ENCODE results near the gene GSTCD. TPM values are rescaled to one million over a fixed set of nuclear protein-coding genes. Genes with fewer than 3 reads are reported as not detected.
"Not testable (repeated sequence)": the region's sequence is repeated elsewhere in the genome, so short reads cannot be mapped to it uniquely, and the experiment has no call there.

The GSTCD gene
- total RNA-seq, 1 donor from 2014 or later, result 9.1 TPM

DNA sequence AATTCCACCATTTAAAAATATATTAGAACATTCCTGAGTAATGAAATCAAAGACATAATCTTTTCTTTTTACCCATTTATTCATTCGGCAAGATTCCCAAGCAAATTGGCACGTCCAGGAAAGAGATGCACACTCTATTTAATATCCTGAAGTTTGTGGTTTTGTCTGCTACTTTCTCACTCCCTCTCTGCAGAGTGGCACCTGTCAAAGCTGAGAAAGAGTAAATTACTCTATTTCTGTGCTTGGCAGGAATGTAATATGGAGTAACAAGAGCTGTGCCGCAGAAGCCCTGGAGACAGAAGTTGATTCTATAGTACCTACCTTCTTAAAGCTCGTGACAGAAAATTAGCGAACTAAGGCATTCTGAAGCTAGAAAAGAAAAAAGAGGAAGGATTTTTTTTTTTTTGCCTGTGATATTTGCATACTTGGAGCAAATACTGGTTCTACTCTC lies 5.5 kb downstream of the GSTCD start:
- H3K4me3 ChIP-seq, result no peak overlapping the region
- H3K27ac ChIP-seq, result no peak overlapping the region
- no peaks in the 10 kb centered on the region for H3K36me3 ChIP-seq
- no peak for TF ChIP-seq POLR2A (IDR thresholded peaks at IDR 0.05)
- TF ChIP-seq, protein P1, sequence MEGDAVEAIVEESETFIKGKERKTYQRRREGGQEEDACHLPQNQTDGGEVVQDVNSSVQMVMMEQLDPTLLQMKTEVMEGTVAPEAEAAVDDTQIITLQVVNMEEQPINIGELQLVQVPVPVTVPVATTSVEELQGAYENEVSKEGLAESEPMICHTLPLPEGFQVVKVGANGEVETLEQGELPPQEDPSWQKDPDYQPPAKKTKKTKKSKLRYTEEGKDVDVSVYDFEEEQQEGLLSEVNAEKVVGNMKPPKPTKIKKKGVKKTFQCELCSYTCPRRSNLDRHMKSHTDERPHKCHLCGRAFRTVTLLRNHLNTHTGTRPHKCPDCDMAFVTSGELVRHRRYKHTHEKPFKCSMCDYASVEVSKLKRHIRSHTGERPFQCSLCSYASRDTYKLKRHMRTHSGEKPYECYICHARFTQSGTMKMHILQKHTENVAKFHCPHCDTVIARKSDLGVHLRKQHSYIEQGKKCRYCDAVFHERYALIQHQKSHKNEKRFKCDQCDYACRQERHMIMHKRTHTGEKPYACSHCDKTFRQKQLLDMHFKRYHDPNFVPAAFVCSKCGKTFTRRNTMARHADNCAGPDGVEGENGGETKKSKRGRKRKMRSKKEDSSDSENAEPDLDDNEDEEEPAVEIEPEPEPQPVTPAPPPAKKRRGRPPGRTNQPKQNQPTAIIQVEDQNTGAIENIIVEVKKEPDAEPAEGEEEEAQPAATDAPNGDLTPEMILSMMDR (IDR thresholded peaks at IDR 0.05), result no peak
- no peak for TF ChIP-seq POLR2AphosphoS5 (IDR thresholded peaks at IDR 0.05; ENCODE audit: insufficient read depth in 1 of 2, low read depth in 1 of 2)
- intact Hi-C loops (cut with DNase I), result no loop called here
- DNase-seq (ENCODE audit: extremely low spot score in 2 of 2), result no peak
- no peaks in the 10 kb centered on the region for H3K27me3 ChIP-seq
- H3K9me3 ChIP-seq, result no peaks in the 10 kb centered on the region
- peaks cover 6% of the 10 kb centered on the region for H3K4me1 ChIP-seq

DNA sequence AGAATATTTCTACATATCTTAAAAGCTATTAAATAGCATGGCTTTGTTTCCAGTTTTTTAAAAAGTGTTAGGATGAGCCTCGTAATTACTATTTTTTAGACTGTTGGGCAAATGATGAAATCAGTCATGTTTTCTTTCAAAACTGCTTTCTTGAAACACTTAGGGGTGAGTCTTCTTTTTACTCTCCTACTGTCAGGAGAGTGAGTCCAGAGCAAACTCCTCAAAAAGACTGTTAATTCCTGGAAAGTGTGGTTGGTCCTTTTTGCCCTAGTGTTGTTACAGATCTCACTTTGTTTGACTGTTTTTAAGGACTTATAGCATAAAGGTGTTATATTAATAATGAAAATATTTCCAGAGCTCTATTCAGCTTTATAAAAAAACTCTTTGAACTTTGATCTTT lies 6.3 kb downstream of the GSTCD start:
- intact Hi-C loops (cut with DNase I), result no loop called here
- H3K27me3 ChIP-seq, result no peaks in the 10 kb centered on the region
- H3K36me3 ChIP-seq, result no peaks in the 10 kb centered on the region
- no peak overlapping the region for H3K27ac ChIP-seq
- no peak for DNase-seq (ENCODE audit: extremely low spot score in 2 of 2)
- H3K4me3 ChIP-seq, result no peak overlapping the region
- H3K9me3 ChIP-seq, result no peaks in the 10 kb centered on the region
- TF ChIP-seq, protein P1 (IDR thresholded peaks at IDR 0.05), result no peak
- TF ChIP-seq POLR2AphosphoS5 (IDR thresholded peaks at IDR 0.05; ENCODE audit: insufficient read depth in 1 of 2, low read depth in 1 of 2) (no peak), POLR2A (IDR thresholded peaks at IDR 0.05) (no peak)
- H3K4me1 ChIP-seq, result no peaks in the 10 kb centered on the region

DNA sequence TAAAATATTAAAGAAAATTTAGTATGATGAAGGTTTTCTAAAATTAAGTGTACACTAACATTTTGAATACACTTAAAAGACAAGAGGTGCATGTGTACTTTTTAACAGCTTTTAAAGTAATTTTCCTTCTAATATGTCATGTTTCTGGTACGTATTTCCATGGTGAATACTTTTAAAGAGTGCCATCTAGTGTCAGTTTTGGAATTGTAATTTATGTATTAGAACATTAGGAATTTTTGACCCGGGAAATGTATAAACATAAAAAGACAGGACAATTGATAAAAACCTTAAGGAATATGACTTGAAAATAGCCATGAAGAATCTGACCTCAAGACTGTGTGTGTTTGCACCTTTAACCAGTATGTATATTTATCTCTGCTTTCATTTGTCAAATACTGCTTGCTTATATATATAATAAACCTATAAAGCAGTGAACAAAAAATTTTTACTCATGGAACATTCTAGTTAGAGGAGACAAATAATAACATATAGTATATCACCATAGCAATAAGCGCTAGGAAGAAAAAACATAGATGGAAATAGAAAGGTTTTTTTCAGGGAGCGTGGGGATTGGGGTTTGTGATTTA lies 7.2 kb downstream of the GSTCD start:
- Histone ChIP-seq H3K36me3 (no peaks in the 10 kb centered on the region), H3K27me3 (no peaks in the 10 kb centered on the region), H3K9me3 (no peaks in the 10 kb centered on the region), H3K4me3 (no peak overlapping the region), H3K27ac (no peak overlapping the region), H3K4me1 (no peaks in the 10 kb centered on the region)
- TF ChIP-seq, protein P1 (IDR thresholded peaks at IDR 0.05), result peak in 1 of 3 experiments; percentile 32
- TF ChIP-seq POLR2A (IDR thresholded peaks at IDR 0.05), result no peak
- intact Hi-C loops (cut with DNase I), result no loop called here
- no peak for DNase-seq (ENCODE audit: extremely low spot score in 2 of 2)

DNA sequence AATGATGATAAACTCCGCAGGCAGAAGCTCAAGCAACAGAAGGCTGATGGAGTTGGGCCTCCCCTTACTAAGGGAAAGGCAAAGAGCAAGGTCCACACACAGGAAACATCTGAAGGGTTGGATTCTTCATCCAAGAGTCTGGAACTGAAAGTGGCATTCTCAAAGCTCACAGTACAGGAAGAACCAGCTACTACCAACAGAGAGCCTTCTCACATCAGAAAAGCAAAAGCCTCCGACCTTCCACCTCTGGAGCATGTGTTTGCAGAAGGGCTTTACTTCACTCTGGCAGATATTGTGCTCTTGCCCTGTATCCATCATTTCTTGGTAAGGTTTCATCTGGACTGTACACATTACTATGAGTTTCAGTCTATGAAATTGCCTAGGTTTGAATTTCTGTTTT lies 10.6 kb downstream of the GSTCD start:
- Histone ChIP-seq H3K27me3 (no peaks in the 10 kb centered on the region), H3K27ac (no peak overlapping the region), H3K9me3 (no peaks in the 10 kb centered on the region), H3K36me3 (no peaks in the 10 kb centered on the region), H3K4me3 (no peak overlapping the region), H3K4me1 (no peaks in the 10 kb centered on the region)
- no peak for DNase-seq (ENCODE audit: extremely low spot score in 2 of 2)
- intact Hi-C loops (cut with DNase I), result no loop called here
- TF ChIP-seq POLR2AphosphoS5 (IDR thresholded peaks at IDR 0.05; ENCODE audit: insufficient read depth in 1 of 2, low read depth in 1 of 2) (no peak), POLR2A (IDR thresholded peaks at IDR 0.05) (no peak)
- TF ChIP-seq, protein P1 (IDR thresholded peaks at IDR 0.05), result no peak

DNA sequence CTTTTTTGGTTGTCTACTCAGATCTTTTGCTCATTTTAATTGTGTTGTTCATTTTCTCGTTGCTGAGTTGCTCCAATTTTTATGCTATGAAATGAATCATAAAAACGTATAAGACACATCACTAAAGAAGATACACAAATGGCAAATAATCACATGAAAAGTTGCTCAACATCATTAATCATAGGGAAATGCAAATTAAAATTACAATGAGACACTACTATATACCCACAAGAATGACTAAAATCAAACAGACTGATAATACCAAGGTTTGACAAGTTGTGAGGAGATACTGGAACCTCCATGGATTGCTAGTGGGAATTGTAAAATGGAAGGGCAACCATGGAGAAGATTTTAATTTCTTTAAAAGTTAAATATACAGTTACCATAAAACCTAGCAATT lies 17.0 kb downstream of the GSTCD start:
- H3K4me1 ChIP-seq, result no peaks in the 10 kb centered on the region
- DNase-seq (ENCODE audit: extremely low spot score in 2 of 2), result no peak
- no peak overlapping the region for H3K4me3 ChIP-seq
- no peaks in the 10 kb centered on the region for H3K27me3 ChIP-seq
- peaks cover 0 to 12% of the 10 kb centered on the region in 2 donors for H3K36me3 ChIP-seq
- intact Hi-C loops (cut with DNase I), result no loop called here
- H3K9me3 ChIP-seq, result no peaks in the 10 kb centered on the region
- TF ChIP-seq, protein P1 (IDR thresholded peaks at IDR 0.05), result no peak
- TF ChIP-seq POLR2AphosphoS5 (IDR thresholded peaks at IDR 0.05; ENCODE audit: insufficient read depth in 1 of 2, low read depth in 1 of 2) (no peak), POLR2A (IDR thresholded peaks at IDR 0.05) (no peak)
- no peak overlapping the region for H3K27ac ChIP-seq

DNA sequence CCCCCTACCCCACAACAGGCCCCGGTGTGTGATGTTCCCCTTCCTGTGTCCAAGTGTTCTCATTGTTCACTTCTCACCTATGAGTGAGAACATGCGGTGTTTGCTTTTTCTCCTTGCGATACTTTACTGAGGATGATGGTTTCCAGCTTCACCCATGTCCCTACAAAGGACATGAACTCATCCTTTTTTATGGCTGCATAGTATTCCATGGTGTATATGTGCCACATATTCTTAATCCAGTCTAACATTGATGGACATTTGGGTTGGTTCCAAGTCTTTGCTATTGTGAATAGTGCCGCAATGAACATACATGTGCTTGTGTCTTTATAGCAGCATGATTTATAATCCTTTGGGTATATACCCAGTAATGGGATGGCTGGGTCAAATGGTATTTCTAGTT lies 21.3 kb downstream of the GSTCD start:
- H3K36me3 ChIP-seq, result peaks cover 0 to 12% of the 10 kb centered on the region in 2 donors
- intact Hi-C loops (cut with DNase I); H3K27me3 ChIP-seq; H3K27ac ChIP-seq; H3K4me1 ChIP-seq; DNase-seq (ENCODE audit: extremely low spot score in 2 of 2); H3K9me3 ChIP-seq; H3K4me3 ChIP-seq: not testable (repeated sequence)

DNA sequence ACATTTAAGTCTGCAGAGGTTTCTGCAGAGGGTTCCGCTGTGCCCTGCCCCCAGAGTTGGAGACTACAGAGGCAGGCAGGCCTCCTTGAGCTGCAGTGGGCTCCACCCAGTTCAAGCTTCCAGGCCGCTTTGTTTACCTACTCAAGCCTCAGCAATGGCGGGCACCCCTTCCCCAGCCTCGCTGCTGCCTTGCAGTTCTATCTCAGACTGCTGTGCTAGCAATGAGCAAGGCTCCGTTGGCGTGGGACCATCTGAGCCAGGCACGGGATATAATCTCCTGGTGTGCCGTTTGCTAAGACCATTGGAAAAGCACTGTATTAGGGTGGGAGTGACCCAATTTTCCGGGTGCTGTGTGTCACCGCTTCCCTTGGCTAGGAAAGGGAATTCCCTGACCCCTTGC lies 26.6 kb downstream of the GSTCD start:
- DNase-seq (ENCODE audit: extremely low spot score in 2 of 2); H3K4me1 ChIP-seq; H3K36me3 ChIP-seq; H3K4me3 ChIP-seq; intact Hi-C loops (cut with DNase I); H3K27me3 ChIP-seq; H3K27ac ChIP-seq: not testable (repeated sequence)
- peaks cover 11% of the 10 kb centered on the region for H3K9me3 ChIP-seq

All from vagina (tissue), 2 donors.